ENCODE results near the gene FAM89A.

DNA sequence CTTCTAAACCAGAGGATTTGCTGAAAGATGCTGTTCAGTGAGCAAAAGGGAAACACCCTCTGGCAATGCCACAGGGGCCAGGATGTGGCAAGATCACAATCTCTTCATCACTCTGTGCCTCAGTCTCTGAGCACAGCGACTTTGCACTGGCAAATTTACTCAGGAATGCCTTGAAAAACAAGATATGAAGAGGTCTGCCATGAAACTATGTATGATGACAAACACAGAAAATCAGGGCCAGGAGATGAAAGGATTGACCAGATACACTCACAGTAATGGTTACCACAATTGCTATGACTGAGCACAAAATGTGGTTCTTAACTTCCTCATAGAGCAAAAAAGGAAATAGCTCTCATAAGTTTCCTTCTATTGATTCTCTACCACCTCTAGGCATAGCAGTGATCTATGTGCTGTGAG lies 67.2 kb downstream of the FAM89A start:
- TF ChIP-seq, protein P1, sequence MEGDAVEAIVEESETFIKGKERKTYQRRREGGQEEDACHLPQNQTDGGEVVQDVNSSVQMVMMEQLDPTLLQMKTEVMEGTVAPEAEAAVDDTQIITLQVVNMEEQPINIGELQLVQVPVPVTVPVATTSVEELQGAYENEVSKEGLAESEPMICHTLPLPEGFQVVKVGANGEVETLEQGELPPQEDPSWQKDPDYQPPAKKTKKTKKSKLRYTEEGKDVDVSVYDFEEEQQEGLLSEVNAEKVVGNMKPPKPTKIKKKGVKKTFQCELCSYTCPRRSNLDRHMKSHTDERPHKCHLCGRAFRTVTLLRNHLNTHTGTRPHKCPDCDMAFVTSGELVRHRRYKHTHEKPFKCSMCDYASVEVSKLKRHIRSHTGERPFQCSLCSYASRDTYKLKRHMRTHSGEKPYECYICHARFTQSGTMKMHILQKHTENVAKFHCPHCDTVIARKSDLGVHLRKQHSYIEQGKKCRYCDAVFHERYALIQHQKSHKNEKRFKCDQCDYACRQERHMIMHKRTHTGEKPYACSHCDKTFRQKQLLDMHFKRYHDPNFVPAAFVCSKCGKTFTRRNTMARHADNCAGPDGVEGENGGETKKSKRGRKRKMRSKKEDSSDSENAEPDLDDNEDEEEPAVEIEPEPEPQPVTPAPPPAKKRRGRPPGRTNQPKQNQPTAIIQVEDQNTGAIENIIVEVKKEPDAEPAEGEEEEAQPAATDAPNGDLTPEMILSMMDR (conservative IDR thresholded peaks at IDR 0.05; ENCODE audit: low read depth, low read length), result no peak
- TF ChIP-seq EZH2 (IDR thresholded peaks at IDR 0.05; ENCODE audit: low read length, unreplicated experiment) (no peak), EZH2phosphoT487 (IDR thresholded peaks at IDR 0.05; ENCODE audit: borderline replicate concordance, low read length) (no peak)

Measured in PC-3 (cell line).